HG03139 (cell line): Measurements from ENCODE around the gene NELL1.

Experiments used
- ATAC-seq: cut with Tn5 transposase; IDR thresholded peaks from one replicate; pipeline ENCODE4 v1.9.1; 2021; ENCODE audit not compliant: unreplicated experiment

Gene NELL1

GRCh38 chr11:21541187-21541751 lies 871.9 kb downstream of the NELL1 start:
- ATAC-seq = no peak

- ATAC-seq = no peak
Measured at GRCh38 chr11:21543901-21544300, 874.5 kb downstream of the NELL1 start.

GRCh38 chr11:21545699-21546098 lies 876.3 kb downstream of the NELL1 start:
- ATAC-seq = no peak

- ATAC-seq = no peak
Measured at GRCh38 chr11:21546703-21547102, 877.3 kb downstream of the NELL1 start.

GRCh38 chr11:21552911-21553310 lies 883.5 kb downstream of the NELL1 start:
- ATAC-seq = no peak

GRCh38 chr11:21553795-21554194 lies 884.4 kb downstream of the NELL1 start:
- no peak for ATAC-seq

GRCh38 chr11:21554284-21554683 lies 884.9 kb downstream of the NELL1 start:
- ATAC-seq = no peak

- no peak for ATAC-seq
Measured at GRCh38 chr11:21556926-21557325, 887.5 kb downstream of the NELL1 start.

- no peak for ATAC-seq
Measured at GRCh38 chr11:21560466-21560975, 891.1 kb downstream of the NELL1 start.

GRCh38 chr11:21561581-21561980 lies 892.2 kb downstream of the NELL1 start:
- ATAC-seq = no peak

- no peak for ATAC-seq
Measured at GRCh38 chr11:21564095-21564494, 894.7 kb downstream of the NELL1 start.

GRCh38 chr11:21564833-21565682 lies 895.7 kb downstream of the NELL1 start:
- ATAC-seq = no peak

GRCh38 chr11:21566521-21567117 lies 897.2 kb downstream of the NELL1 start:
- no peak for ATAC-seq

- ATAC-seq = no peak
Measured at GRCh38 chr11:21567645-21568290, 898.4 kb downstream of the NELL1 start.

- ATAC-seq = no peak
Measured at GRCh38 chr11:21572210-21572609, 902.8 kb downstream of the NELL1 start.

GRCh38 chr11:21582791-21583190 lies 913.4 kb downstream of the NELL1 start:
- ATAC-seq = no peak

GRCh38 chr11:21588754-21589153 lies 919.4 kb downstream of the NELL1 start:
- no peak for ATAC-seq

- no peak for ATAC-seq
Measured at GRCh38 chr11:21602699-21603098, 933.3 kb downstream of the NELL1 start.

GRCh38 chr11:21603886-21604285 lies 934.5 kb downstream of the NELL1 start:
- ATAC-seq = no peak

GRCh38 chr11:21604564-21604963 lies 935.2 kb downstream of the NELL1 start:
- no peak for ATAC-seq

- ATAC-seq = no peak
Measured at GRCh38 chr11:21612326-21612725, 942.9 kb downstream of the NELL1 start.
